IMR-90 (cell line): ENCODE measurements around the gene IFFO2. TPM values are rescaled to one million over a fixed set of nuclear protein-coding genes. Genes with fewer than 3 reads are reported as not detected.

Source experiments
- ATAC-seq: fragments of 200-7000 bp; cut with Tn5 transposase; 2 replicates; pipeline ENCODE4 v1.9.1; 2020; ENCODE audit warnings: low read depth, mild to moderate bottlenecking, moderate library complexity
- BruUV-seq: library from RNA; stranded (reverse); fragments of 400-500 nt; replicated peaks from 2 replicates; lab custom pipeline; 2021; lab: Mats Ljungman, UMichigan
- CTCF ChIA-PET: fragments of 300-600 bp; formaldehyde crosslinking; extraction: SDS; loops from one replicate; lab custom pipeline; 2021; ENCODE audit warnings: antibody characterized with exemption; lab: Yijun Ruan, JAX
- POLR2A ChIA-PET: fragments of 300-600 bp; sonication (Branson Sonifier 250); formaldehyde crosslinking; loops from one replicate; lab custom pipeline; 2022; ENCODE audit warnings: antibody characterized with exemption; ENCODE audit not compliant: unreplicated experiment; lab: Charles Lee
- DNase-seq: peaks from one replicate; pipeline ENCODE4 v3.0.0; 2013
- H2AFZ ChIP-seq: replicated peaks from 2 replicates; pipeline ENCODE3; 2013; ENCODE audit warnings: low read length, mild to moderate bottlenecking; ENCODE audit not compliant: poor library complexity
- H2AK5ac ChIP-seq: 2 replicates; pipeline ENCODE4 v1.6.1; 2013; ENCODE audit warnings: low read depth, low read length, inconsistent platforms
- H2AK9ac ChIP-seq: replicated peaks from 2 replicates; pipeline ENCODE3; 2013; ENCODE audit warnings: mild to moderate bottlenecking, low read depth, low read length, moderate library complexity; ENCODE audit not compliant: poor library complexity
- H2BK120ac ChIP-seq: 2 replicates; pipeline ENCODE4 v1.6.1; 2013; ENCODE audit warnings: low read depth, low read length, inconsistent platforms
- H2BK15ac ChIP-seq: 3 replicates; pipeline ENCODE4 v1.6.1; 2013; ENCODE audit warnings: low read depth, low read length, inconsistent platforms
- H2BK20ac ChIP-seq: 2 replicates; pipeline ENCODE4 v1.6.1; 2013; ENCODE audit warnings: low read depth, mild to moderate bottlenecking, inconsistent platforms, low read length, moderate library complexity
- H2BK5ac ChIP-seq: 2 replicates; pipeline ENCODE4 v1.6.1; 2013; ENCODE audit warnings: mild to moderate bottlenecking, low read depth, low read length, inconsistent platforms; ENCODE audit not compliant: poor library complexity, severe bottlenecking
- H3K14ac ChIP-seq: replicated peaks from 2 replicates; pipeline ENCODE4 v1.6.1; 2013; ENCODE audit warnings: low read depth, low read length, inconsistent platforms
- H3K18ac ChIP-seq: 2 replicates; pipeline ENCODE4 v1.6.1; 2013; ENCODE audit warnings: low read depth, low read length, control low read depth
- H3K23ac ChIP-seq: 2 replicates; pipeline ENCODE4 v1.6.1; 2013; ENCODE audit warnings: low read depth, low read length, inconsistent platforms
- H3K27ac ChIP-seq: 2 replicates; pipeline ENCODE4 v1.5.1; 2013; ENCODE audit warnings: mild to moderate bottlenecking, control low read depth, low read length; ENCODE audit not compliant: insufficient read depth
- H3K27me3 ChIP-seq: 2 replicates; pipeline ENCODE4 v1.6.1; 2013; ENCODE audit warnings: low read length; ENCODE audit not compliant: control insufficient read depth, insufficient read depth
- H3K36me3 ChIP-seq: 2 replicates; pipeline ENCODE4 v1.6.1; 2013; ENCODE audit warnings: low read length, mixed read lengths; ENCODE audit not compliant: control insufficient read depth, insufficient read depth
- H3K4ac ChIP-seq: 2 replicates; pipeline ENCODE4 v1.6.1; 2013; ENCODE audit warnings: low read depth, low read length, inconsistent platforms
- H3K4me1 ChIP-seq: 2 replicates; pipeline ENCODE4 v1.6.1; 2013; ENCODE audit warnings: low read length, mixed read lengths; ENCODE audit not compliant: control insufficient read depth, insufficient read depth
- H3K4me2 ChIP-seq: 2 replicates; pipeline ENCODE4 v1.6.1; 2013; ENCODE audit warnings: low read depth, mild to moderate bottlenecking, control low read depth, low read length, moderate library complexity
- H3K4me3 ChIP-seq: 2 replicates; pipeline ENCODE4 v1.5.1; 2013; ENCODE audit warnings: low read depth, mild to moderate bottlenecking, control low read depth, low read length, moderate library complexity; ENCODE audit not compliant: insufficient read depth
- H3K56ac ChIP-seq: 2 replicates; pipeline ENCODE4 v1.6.1; 2013; ENCODE audit warnings: low read length, inconsistent platforms; ENCODE audit not compliant: insufficient read depth; ENCODE audit errors: extremely low read depth
- H3K79me1 ChIP-seq, 2 experiments: 2 replicates each; pipeline ENCODE4 v1.6.1; 2013; ENCODE audit warnings: low read length in 2 of 2, inconsistent platforms in 1 of 2, low read depth in 1 of 2
- H3K9ac ChIP-seq: 2 replicates; pipeline ENCODE4 v1.6.1; 2013; ENCODE audit warnings: low read depth, low read length, control low read depth
- H3K9me1 ChIP-seq: 2 replicates; pipeline ENCODE4 v1.6.1; 2013; ENCODE audit warnings: low read length, inconsistent platforms; ENCODE audit not compliant: insufficient read depth
- H3K9me3 ChIP-seq: 2 replicates; pipeline ENCODE4 v1.6.1; 2013; ENCODE audit warnings: low read length; ENCODE audit not compliant: control insufficient read depth, insufficient read depth
- H4K20me1 ChIP-seq: 2 replicates; pipeline ENCODE4 v1.6.1; 2013; ENCODE audit warnings: low read length, inconsistent platforms; ENCODE audit not compliant: insufficient read depth
- H4K5ac ChIP-seq: 2 replicates; pipeline ENCODE4 v1.6.1; 2013; ENCODE audit warnings: mild to moderate bottlenecking, low read depth, low read length, control low read depth
- H4K8ac ChIP-seq, 2 experiments: 2 replicates each; pipeline ENCODE4 v1.6.1; 2013; ENCODE audit warnings: low read depth in 2 of 2, low read length in 2 of 2, control low read depth in 1 of 2, inconsistent platforms in 1 of 2
- H4K91ac ChIP-seq: 2 replicates; pipeline ENCODE4 v1.6.1; 2013; ENCODE audit warnings: low read depth, low read length, inconsistent platforms; ENCODE audit not compliant: insufficient read depth
- BHLHE40 ChIP-seq: fragments of 150-350 bp; IDR thresholded peaks from 2 replicates; pipeline ENCODE4 v1.6.1; 2016; ENCODE audit warnings: mild to moderate bottlenecking, low read depth, low read length
- CEBPB ChIP-seq: IDR thresholded peaks from 2 replicates; pipeline ENCODE4 v1.6.1; 2012; ENCODE audit warnings: low read depth, low read length, improper control_type of control experiment
- CHD1 ChIP-seq: IDR thresholded peaks from 2 replicates; pipeline ENCODE4 v1.6.1; 2012; ENCODE audit warnings: low read depth, low read length, improper control_type of control experiment
- CTCF ChIP-seq: conservative IDR thresholded peaks from 2 replicates; pipeline ENCODE4 v1.5.1; 2012; ENCODE audit warnings: mild to moderate bottlenecking, low read depth, low read length, improper control_type of control experiment
- FOS ChIP-seq: fragments of 150-350 bp; IDR thresholded peaks from 2 replicates; pipeline ENCODE4 v1.6.1; 2016; ENCODE audit warnings: low read depth, low read length
- MAFK ChIP-seq: IDR thresholded peaks from 2 replicates; pipeline ENCODE4 v1.6.1; 2012; ENCODE audit warnings: low read depth, low read length, improper control_type of control experiment
- MAZ ChIP-seq: IDR thresholded peaks from 2 replicates; pipeline ENCODE4 v1.6.1; 2012; ENCODE audit warnings: low read depth, mild to moderate bottlenecking, low read length, improper control_type of control experiment, moderate library complexity, borderline replicate concordance
- NFE2L2 ChIP-seq: fragments of 150-350 bp; IDR thresholded peaks from 2 replicates; pipeline ENCODE4 v1.6.1; 2016; ENCODE audit warnings: low read depth, mild to moderate bottlenecking, low read length
- POLR2A ChIP-seq: IDR thresholded peaks from 2 replicates; pipeline ENCODE4 v1.6.1; 2012; ENCODE audit warnings: mild to moderate bottlenecking, low read depth, low read length
- RAD21 ChIP-seq: IDR thresholded peaks from 2 replicates; pipeline ENCODE4 v1.6.1; 2012; ENCODE audit warnings: low read length, improper control_type of control experiment
- RCOR1 ChIP-seq: IDR thresholded peaks from 2 replicates; pipeline ENCODE4 v1.6.1; 2012; ENCODE audit warnings: mild to moderate bottlenecking, low read length, improper control_type of control experiment; ENCODE audit not compliant: insufficient replicate concordance
- SMC3 ChIP-seq: fragments of 150-350 bp; IDR thresholded peaks from 2 replicates; pipeline ENCODE4 v1.6.1; 2016; ENCODE audit warnings: low read depth, mild to moderate bottlenecking, antibody characterized with exemption, low read length, moderate library complexity
- USF2 ChIP-seq: fragments of 150-350 bp; IDR thresholded peaks from 2 replicates; pipeline ENCODE4 v1.6.1; 2017; ENCODE audit warnings: mild to moderate bottlenecking, antibody characterized with exemption, low read length, low read depth
- WGBS, 2 experiments: methylation state at CpG; one replicate each; pipeline versions ENCODE4 v1.1.5 to v1.1.7; 2013; ENCODE audit warnings: missing lambda C conversion rate in 2 of 2; ENCODE audit not compliant: insufficient read length in 1 of 2; ENCODE audit errors: extremely low coverage in 2 of 2; 5-methylcytosine and 5-hydroxymethylcytosine counted together
- dilution Hi-C: fragments of 300-500 bp; cut with HindIII; formaldehyde crosslinking; loops from one replicate; pipeline ENCODE4 v1.14.3; 2018; ENCODE audit warnings: low sequenced_read_pairs; ENCODE audit not compliant: unreplicated experiment
- in situ Hi-C: fragments of 300-500 bp; cut with MboI; formaldehyde crosslinking; loops from 3 replicates; pipeline ENCODE4 v1.14.3; 2019; ENCODE audit warnings: low sequenced_read_pairs, inconsistent platforms, mixed read lengths
- intact Hi-C: fragments of 100-400 bp; cut with micrococcal nuclease; formaldehyde crosslinking; loops from 2 replicates; pipeline ENCODE4 v1.10.0; 2022
- polyA plus RNA-seq, 3 experiments: library from polyadenylated mRNA; depleted of rRNA; stranded (reverse); fragments of >200 nt; gene quantifications; 2 replicates each; pipeline ENCODE4 v1.2.3, GENCODE V29; 2012; ENCODE audit warnings: low replicate concordance in 1 of 3
- total RNA-seq: library from RNA; depleted of rRNA; stranded (reverse); fragments of >200 nt; gene quantifications from 2 replicates; pipeline ENCODE4 v1.2.3, GENCODE V29; 2012

Gene IFFO2
- total and polyA plus RNA-seq, 2 of the 4 experiments (the other 2 are of a cell fraction), result 14.5 to 18.2 TPM

GRCh38 chr1:18963968-18964367 lies 7.5 kb upstream of the IFFO2 start:
- Histone ChIP-seq H3K23ac (no peak overlapping the region), H3K4ac (no peak overlapping the region), H4K91ac (no peak overlapping the region), H3K4me2 (no peak overlapping the region), H2BK20ac (no peak overlapping the region), H3K56ac (no peak overlapping the region), H3K27ac (no peak overlapping the region), H2BK120ac (no peak overlapping the region), H3K27me3 (peaks cover 8% of the 10 kb centered on the region; the same call in 1 of the 2 replicates), H3K9ac (no peak overlapping the region), H4K5ac (no peak overlapping the region), H3K4me3 (no peak overlapping the region), H3K18ac (no peak overlapping the region), H2BK5ac (no peak overlapping the region), H4K20me1 (no peaks in the 10 kb centered on the region), H2AK5ac (no peak overlapping the region), H3K79me1 (no peaks in the 10 kb centered on the region; a peak in 1 of 4 replicates), H3K9me3 (no peaks in the 10 kb centered on the region), H2BK15ac (no peak overlapping the region), H3K14ac (no peak overlapping the region), H3K9me1 (peaks cover 8% of the 10 kb centered on the region), H4K8ac (no peak overlapping the region), H3K36me3 (no peaks in the 10 kb centered on the region), H2AK9ac (no peak overlapping the region), H3K4me1 (peaks cover 10% of the 10 kb centered on the region), H2AFZ (no peak overlapping the region)
- BruUV-seq, result no TSS peak
- no peak for DNase-seq
- WGBS, 2 experiments, result no CpG with 5 or more reads among the region's 4 CpGs
- TF ChIP-seq CHD1, result no peak
- TF ChIP-seq CEBPB, result no peak
- TF ChIP-seq BHLHE40, result no peak
- TF ChIP-seq USF2, result no peak
- TF ChIP-seq POLR2A, result no peak
- no peak for TF ChIP-seq FOS
- no peak for TF ChIP-seq RCOR1
- TF ChIP-seq MAFK, result no peak
- no peak for TF ChIP-seq MAZ
- no peak for TF ChIP-seq NFE2L2
- no peak for TF ChIP-seq CTCF
- TF ChIP-seq SMC3, result no peak
- TF ChIP-seq RAD21, result no peak
- POLR2A ChIA-PET, result no interaction called here
- dilution Hi-C loops, result no loop called here
- intact Hi-C loops, result no loop called here
- in situ Hi-C loops, result loop anchor here (5.0 kb wide), 1 partner anchor 33 kb away; no protein-coding TSS in a partner anchor
- CTCF ChIA-PET, result no interaction called here
- ATAC-seq, result no peak
